Stimulated activated CD4-positive, alpha-beta T cell treated with anti-CD3 and anti-CD28 coated beads, Interleukin-12 subunit alpha, Interleukin-12 subunit beta, amount 100 ng/mL, for 48 hours (primary cell): Measurements from ENCODE around the gene FAM118B.

ENCODE experiments used
- DNase-seq, 3 donors: peaks; one replicate each; pipeline ENCODE4 v3.0.0-alpha.2; 2020; ENCODE audit warnings: low read depth in 2 of 3, low spot score in 1 of 3

The FAM118B gene

DNA sequence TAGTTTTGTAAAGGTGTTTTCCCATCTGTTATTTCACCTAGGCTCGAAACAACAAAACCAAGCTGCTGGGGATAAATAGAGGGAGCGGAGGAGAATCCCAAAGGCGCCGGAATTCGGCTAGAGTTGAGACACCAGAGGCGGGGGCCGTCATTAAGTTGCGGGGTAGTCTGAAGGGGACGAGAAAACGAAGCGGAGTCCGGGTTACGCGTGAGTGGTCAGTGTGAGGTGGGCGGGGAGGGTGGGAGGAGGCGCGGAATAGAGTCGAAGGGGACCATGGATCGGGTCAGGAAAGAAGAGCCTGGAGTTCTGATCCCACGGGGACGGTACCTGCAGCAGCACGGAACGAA is 56.8 kb downstream of the FAM118B start:
- no peak for DNase-seq

DNA sequence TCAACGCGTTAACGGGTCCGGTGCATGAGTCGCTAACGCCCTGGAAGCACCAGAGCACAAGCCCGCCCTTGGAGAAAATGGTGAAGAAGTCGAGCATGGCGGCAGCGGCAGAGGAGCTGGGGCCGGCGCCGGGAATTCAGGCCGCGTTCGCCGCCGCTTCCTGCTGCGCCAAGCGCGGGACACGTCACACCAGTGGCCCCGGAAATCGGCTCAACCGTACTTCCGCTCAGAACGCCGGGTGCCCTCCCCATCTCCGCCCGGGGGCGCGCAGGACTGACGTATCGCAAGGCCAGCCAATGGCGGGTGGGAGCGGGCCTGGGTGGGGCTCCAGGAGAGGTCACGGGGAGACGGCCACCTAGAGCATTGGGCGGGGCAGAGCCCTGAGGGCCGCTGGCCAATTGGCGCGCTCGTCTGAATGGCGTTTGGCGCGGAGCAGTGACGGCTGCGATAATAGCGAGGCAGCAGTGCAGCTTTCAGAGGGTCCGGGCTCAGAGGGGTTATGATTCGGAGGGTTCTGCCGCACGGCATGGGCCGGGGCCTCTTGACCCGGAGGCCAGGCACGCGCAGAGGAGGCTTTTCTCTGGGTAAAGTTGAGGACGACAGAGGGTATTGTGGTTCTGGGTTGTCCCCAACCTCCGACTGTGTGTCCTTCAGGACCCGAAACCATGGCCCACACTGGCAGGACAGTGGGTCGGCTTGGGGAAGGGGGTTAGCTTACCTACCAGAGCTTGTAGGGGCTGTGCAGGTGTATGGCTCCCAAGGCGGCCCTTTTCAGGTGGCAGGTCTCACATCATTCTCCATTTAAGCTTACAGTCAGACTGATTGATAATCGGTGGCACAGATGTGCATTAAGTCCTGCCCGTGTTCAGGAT is 57.4 kb downstream of the FAM118B start, which contains the start of the genes FOXRED1 and SRPRA:
Gene FOXRED1 (plus strand): TSS at position 447 of the 872 bp plus-strand sequence. CDS start 53 bp downstream, at position 500.
Gene SRPRA (minus strand): TSS at position 188 of the 872 bp plus-strand sequence. CDS start 91 bp downstream, at position 97.
- DNase-seq = peak; percentile 98 to 100 (median 99)

- no peak for DNase-seq
These were observed 65.7 kb downstream of the FAM118B start for GRCh38 chr11:126277322-126277721.

GRCh38 chr11:126277780-126278179 is 66.2 kb downstream of the FAM118B start:
- no peak for DNase-seq

- DNase-seq = no peak
These were observed 67.6 kb downstream of the FAM118B start for GRCh38 chr11:126279191-126279590.

GRCh38 chr11:126280595-126280994 is 69.0 kb downstream of the FAM118B start:
- DNase-seq = no peak

DNA sequence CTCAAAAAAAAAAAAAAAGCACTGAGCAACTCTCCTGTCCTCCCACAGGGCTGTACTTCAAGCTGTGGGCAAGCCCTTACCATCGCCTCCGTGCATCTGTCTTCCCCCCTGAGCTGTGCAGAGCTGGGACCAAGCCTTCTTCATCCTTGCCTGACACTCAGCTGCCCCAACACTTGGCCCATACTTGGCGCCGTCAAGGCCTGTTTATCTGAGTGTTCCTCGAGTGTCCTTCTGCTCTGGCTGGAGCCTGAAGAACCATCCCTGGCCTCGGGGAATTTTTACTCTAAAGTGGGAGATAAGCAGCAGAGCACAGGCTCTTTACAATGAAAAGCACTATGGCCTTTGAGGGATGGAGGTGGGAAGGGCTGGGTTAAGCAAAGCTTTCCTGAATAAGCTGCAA is 69.7 kb downstream of the FAM118B start:
- no peak for DNase-seq

DNA sequence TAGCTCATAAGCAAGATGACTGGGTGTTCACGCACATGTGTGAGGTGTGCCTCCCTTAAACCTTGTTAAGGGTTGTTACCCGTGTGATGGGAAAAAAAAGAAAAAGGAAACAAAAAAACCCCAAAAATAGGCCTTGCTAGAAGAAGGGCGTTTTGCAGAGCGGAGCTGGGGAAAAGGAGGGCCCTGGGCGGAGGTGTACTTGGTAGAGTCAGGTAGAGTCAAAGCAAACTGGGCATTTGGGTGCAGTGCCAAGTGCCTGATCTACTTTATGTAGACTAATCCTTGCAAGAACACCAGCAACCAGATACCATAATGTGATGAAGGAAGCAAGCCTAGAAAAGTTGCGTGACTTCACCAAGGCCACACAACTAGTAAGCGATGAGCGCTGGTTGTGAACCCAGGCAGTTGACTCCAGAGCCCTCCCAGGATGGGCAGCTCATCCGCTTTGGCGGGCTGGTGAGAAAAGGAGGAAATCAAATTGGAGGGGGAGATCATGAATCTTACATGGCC is 70.1 kb downstream of the FAM118B start:
- DNase-seq = no peak

DNA sequence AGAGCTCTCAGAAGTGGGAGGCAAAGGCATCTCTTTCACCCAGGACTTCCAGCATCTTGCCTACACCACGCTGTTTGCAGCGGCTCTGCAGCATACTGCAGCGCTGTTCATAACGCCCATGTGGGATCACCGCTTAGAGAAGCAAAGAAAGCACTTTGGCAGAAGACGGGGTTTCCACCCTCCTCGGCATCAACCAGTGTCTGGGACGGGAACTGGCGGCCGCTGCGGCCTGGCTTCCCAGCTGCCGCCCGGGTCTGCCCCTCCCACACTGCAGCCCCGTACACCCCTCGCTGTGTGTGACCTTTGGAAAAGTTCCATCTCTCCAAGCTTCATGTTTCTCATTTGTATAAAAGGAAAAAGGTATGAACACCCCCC is 70.8 kb downstream of the FAM118B start:
- DNase-seq = no peak

GRCh38 chr11:126282736-126283591 is 71.4 kb downstream of the FAM118B start, which contains the start of gene TIRAP:
Gene TIRAP, plus strand, starts transcription at chr11:126283093. Its CDS starts 7,802 bp downstream, at chr11:126290895.
- DNase-seq = peak in 1 of 3 donors; percentile 30

DNA sequence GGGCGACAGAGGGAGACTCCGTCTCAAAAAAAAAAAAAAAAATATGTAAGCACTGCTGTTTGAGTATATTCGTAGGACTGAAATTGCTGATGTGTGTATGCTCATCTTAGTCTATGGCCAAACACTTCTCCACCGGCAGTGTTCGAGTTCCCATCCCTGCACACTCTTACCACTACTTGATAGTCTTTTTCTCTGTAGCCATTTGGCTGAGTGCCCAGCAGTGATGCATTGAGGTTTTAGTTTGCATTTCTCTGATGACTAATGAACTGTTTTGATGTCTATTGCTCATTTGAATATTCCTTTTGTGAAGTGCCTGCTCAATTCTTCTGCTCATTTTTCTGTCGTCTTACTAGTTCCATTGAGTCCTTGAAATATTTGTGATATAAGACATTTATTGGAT is 73.2 kb downstream of the FAM118B start:
- DNase-seq = peak; percentile 83 to 89 (median 84)

- no peak for DNase-seq
These were observed 76.7 kb downstream of the FAM118B start for GRCh38 chr11:126288237-126288636.

DNA sequence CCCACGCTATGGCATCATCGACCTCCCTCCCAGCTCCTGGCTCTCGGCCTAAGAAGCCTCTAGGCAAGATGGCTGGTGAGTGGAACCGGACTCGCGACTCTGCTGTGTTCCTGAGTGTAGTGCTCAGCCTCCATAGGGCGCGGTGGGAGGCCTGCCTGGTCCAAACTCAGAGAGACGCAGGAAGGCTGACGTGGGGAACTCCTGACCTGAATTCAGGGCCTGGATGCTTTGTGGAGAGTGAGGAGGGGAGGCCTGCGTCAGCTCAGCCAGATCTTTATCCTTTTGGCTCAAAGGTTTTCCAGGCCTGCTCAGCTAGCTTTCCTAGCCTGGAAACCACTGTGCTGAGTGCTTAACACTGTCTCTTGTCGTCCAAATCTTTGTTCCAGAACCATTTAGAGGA is 79.3 kb downstream of the FAM118B start:
- DNase-seq = no peak

DNA sequence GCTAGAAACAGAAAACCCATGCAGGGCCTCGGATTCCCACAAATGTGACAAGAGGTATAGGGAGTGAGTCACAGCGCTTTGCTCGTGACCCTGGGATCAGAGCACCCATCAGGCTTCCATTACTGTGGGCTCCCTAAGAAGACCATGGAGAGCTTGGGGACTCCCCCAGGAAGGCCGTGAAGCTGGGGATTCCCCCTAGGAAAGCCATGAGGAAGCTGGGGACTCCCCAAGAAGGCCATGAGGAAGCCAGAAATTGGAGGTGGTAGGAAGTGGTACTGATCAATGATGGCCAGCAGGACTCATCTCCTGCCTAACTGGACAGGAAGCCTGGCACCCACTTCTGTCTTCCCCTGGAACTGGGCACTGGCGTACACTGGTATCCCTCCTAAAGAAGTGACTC is 82.1 kb downstream of the FAM118B start:
- DNase-seq = no peak

GRCh38 chr11:126297004-126297403 is 85.4 kb downstream of the FAM118B start:
- DNase-seq = no peak

GRCh38 chr11:126303623-126304456 is 92.3 kb downstream of the FAM118B start, which contains the start of gene DCPS:
Gene DCPS, plus strand, starts transcription at chr11:126304060. Its CDS starts 21 bp downstream, at chr11:126304081.
- DNase-seq = peak; percentile 75 to 83 (median 82)

DNA sequence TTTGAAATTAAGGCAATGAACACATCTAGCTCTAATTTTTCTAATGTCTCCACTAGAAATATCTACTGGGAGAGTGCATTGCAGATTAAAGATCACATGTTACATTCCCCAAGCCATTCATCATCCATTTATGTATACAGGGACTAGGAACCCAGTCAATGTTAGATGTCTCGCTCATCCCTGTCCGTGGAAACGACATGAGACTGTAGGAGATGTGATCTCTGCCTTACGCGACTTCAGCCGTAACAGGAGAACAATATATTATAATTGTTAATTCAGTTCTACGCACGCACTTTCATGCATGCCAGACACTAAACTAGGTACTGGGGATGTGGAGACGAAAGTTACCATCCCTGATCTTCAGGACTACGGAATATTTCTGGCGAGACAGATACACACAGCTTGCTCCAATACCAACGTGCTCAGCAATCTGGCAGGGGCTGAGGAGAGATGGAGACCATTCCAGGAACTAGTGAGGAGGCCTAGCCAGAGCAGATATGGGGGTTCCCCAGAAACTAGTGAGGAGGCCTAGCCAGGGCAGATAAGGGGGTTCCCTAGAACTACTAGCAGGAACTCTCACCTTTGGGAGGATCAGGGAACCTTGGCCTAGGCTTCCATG is 93.0 kb downstream of the FAM118B start:
- no peak for DNase-seq

DNA sequence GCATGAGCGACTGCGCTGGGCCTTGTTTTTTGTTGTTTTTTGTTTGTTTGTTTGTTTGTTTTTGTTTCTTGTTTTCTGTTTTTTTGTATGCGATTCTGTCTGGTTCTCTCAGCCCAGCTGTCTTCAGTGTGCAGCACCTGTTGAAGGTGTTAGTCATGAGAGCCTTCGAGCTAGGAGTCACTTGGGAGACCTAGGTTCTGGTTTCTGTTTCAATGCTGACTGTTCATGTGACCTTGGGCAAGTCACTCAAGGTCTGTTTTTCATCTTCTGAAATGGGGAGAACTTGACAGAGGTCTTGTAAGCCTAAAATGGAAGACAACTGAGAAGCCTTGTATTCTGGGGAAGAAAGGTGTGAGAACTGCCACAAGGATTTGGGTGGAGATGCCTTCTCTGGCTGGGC is 94.1 kb downstream of the FAM118B start:
- no peak for DNase-seq

DNA sequence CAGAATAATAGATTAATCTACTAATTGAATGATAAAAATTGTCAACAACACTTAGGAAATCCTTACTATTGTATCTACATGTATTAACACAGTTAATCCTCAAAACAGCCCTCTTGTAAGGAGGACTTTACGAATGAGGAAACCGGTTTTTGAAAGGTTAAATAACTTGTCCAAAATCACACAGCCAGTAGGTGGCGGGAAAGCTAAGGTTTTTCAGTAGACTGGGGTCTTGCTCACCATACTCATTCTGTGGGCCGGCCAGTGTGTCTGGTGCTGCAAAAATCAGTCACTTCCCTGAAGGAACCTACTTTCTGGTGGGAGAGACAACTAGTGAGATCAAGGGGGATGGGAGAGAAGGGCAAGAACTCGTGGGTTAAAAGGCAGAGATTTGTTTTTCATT is 96.1 kb downstream of the FAM118B start:
- no peak for DNase-seq

- no peak for DNase-seq
These were observed 96.7 kb downstream of the FAM118B start for GRCh38 chr11:126308271-126308671.
